Measurements from ENCODE around the gene CDC34.

The CDC34 gene

GRCh38 chr19:589693-590395, 58.3 kb downstream of the CDC34 start, which contains the start of gene HCN2:
Gene HCN2, plus strand, starts transcription at chr19:589881. Its CDS starts 65 bp downstream, at chr19:589946.
- no peak for DNase-seq

DNA sequence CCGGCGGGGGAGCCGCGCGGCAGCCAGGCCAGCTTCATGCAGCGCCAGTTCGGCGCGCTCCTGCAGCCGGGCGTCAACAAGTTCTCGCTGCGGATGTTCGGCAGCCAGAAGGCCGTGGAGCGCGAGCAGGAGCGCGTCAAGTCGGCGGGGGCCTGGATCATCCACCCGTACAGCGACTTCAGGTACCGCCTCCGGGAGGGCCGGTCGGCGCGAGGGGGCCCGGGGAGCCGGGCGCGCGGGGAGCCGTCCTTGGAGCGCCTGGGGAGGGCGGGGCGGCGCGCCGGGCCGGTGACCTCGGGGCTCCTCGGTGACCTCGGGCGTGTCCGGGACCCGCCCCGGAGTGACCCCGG, 58.8 kb downstream of the CDC34 start:
- no peak for DNase-seq

DNA sequence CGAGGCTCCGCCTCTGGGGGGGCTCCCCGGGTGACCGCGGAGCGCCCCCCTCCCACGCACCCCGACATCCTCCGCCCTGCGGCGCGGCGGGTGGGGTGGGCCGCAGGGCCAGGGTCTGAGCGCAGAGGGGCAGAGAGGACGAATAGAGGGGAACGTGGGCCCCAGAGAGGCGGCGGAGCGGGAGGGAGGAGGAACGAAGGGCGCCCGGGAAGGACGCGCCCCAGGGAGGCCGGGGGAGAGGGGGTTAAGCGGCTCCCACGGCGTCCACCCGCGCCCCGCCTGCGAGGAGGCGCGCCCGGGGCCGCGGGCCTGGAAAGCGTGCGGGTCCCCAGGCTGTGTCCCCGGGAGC, 59.2 kb downstream of the CDC34 start:
- no peak for DNase-seq

DNA sequence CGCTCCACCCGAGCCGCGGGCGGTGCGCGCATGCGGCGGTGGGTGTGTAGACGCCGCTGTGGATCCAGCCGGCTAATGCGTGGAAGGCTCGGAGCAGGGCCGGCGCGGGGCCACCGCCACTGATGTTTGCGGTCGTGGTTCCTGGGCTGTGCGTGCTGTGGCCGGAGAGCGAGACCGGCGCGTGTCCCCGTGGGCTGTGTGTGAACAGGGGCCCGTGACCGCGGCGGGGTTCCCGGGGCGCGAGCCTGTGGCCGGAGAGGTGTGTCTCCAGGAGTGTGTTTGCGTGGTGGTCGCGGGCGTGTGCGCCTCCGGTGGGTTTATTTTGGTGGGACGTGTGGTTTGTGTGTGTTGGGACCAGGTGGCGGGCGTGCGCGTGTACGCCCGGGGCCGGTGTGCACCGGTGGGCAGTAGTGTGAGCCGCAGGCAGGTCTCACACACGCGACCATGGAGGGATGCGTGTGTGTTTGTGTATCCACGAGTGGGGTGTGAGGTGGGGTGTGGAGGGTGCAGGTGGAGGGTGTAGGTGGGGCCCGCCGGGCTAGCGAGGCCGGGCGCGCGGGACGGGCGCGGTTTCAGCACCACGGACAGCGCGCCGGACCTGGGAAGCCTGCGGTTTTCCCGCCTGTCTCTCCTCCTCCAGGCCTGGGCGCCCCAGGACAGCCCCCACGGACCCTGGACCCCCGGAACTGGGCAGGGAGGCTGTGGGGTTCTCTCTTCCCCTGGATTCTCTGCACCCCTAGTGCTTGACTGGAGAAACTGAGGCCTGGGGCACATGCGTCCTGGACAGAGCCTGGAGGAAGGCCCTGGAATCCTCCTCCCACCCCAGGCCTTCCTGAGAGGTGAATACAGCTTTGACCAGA, 59.8 kb downstream of the CDC34 start:
- no peak for DNase-seq

Measured in NCI-H1105 (cell line).